GM18951 (cell line): Measurements from ENCODE around the gene POLR2H.
A peak's percentile ranks its signal among the peaks of the same experiment; 100 is the strongest.

Experiments used
- POLR2A ChIP-seq: IDR thresholded peaks from 4 replicates; pipeline ENCODE4 v1.6.1; 2011; ENCODE audit warnings: mild to moderate bottlenecking; ENCODE audit not compliant: insufficient read length, insufficient read depth; ENCODE audit errors: extremely low read depth
- in situ Hi-C: fragments of 300-500 bp; cut with MboI; formaldehyde crosslinking; loops from one replicate; pipeline ENCODE4 v1.12.0; 2022; ENCODE audit warnings: low sequenced_read_pairs, mixed read lengths, inconsistent platforms; ENCODE audit not compliant: unreplicated experiment

POLR2H gene

DNA sequence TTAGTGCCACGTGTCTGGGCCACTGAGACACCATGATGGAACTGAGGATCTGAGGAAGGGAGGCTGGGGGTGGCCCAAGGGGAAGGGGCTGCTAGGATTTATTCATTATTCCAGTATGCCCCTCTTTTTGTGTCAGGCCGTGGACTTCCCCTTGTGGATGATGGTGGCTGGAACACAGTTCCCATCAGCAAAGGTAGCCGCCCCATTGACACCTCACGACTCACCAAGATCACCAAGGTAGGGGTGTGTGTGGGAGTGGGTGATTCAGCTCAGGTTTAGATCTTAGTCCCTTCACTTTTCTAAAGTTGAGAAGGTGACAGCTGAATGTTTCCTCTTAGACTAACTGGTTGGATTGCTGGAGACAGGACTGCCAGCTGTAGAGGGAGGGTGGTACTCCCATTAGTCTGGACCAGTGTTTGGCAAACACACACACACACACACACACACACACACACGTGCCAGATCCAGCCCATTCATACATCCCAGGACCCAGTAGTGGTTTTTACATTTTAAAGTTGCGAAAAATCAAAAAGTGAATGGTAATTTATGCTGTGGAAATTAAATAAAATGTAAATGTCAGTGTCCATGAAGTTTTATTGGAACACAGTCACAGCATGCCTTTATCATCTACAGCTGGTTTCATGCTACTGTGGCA is 35.7 kb upstream of the POLR2H start:
- in situ Hi-C loops = no loop called here
- no peak for TF ChIP-seq POLR2A

DNA sequence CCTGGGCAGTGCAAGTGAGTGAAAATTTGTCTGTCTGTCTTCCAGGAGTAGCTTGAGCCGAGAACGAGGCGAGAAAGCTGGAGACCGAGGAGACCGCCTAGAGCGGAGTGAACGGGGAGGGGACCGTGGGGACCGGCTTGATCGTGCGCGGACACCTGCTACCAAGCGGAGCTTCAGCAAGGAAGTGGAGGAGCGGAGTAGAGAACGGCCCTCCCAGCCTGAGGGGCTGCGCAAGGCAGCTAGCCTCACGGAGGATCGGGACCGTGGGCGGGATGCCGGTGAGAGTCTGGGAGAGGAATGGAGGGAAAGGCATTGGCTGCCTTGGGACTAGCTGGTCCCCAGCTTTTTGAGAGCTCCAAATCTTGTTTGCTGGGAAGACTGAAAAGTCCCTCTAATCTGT is 34.3 kb upstream of the POLR2H start:
- TF ChIP-seq POLR2A = no peak
- in situ Hi-C loops = no loop called here

DNA sequence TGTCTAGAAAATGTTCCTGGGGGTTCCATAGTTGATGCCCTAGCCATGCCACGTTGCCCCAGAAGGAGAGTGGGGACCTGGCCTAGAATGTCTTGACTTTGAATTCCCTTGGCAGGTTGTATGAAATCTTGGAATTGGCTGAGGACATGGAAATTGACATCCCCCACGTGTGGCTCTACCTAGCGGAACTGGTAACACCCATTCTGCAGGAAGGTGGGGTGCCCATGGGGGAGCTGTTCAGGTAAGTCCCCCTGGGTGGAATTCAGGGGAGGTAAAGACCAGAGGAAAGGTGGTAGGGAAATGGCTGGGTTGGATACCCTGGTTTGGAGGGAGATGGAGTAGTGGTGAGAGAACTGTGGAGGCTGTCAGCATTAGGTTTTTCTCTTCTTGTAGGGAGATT is 33.0 kb upstream of the POLR2H start:
- in situ Hi-C loops = no loop called here
- TF ChIP-seq POLR2A = no peak

DNA sequence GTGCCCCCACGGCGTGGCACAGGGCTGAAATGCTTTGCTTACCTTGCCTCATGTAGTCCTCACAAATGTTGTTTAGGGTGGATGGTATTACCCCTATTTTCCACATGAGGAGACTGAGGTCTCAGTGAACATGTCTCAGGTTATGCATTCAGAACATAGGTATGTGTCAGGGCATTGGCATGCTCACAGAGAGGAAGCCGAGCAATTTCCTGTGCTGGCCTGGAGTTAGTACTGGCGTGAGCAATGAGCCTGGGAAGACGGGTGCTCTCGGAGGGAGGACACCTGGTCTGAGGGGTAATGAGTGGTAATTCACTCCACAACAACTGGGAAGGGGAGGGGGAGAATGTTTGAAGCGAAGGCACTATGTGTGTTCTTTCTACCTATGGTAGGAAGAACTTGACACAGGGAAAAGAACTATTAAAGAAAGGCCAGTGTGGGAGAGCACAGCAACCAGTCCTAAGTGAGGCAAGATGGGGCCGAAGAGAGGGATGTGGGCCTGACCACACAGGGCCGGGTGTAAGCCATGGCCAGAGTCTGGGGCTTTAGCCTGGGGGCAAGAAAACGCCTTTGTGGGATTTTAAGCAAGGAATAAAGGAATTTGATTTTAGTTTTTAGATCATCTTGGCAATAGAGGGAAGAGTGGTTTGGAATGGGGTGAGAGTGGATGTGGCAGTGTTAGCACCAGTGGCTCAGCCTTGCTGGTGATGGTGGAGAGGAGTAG is 29.0 kb upstream of the POLR2H start:
- no peak for TF ChIP-seq POLR2A
- in situ Hi-C loops = no loop called here

GRCh38 chr3:184333190-184333589 is 28.3 kb upstream of the POLR2H start:
- no peak for TF ChIP-seq POLR2A
- in situ Hi-C loops = no loop called here

DNA sequence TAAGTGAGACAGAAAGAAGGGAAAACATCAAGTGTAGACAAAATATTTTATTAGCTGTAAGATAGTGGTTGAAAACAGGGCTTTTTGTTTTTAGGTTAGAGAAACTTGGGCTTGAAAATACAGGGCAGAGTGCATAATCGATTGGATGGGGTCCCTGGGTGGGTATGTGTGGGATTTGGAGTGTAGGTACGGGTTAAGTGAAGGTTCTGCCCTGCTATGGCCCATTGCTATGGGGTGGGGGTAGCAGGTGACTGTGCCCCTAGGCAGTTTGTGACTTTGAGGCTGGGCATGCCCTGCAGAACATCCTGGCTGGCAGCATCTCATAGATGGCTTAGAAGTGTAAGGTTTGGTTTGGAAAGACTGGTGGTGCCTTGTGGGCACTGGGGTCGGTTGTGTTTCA is 27.8 kb upstream of the POLR2H start:
- no peak for TF ChIP-seq POLR2A
- in situ Hi-C loops = no loop called here

GRCh38 chr3:184334470-184335158 is 26.9 kb upstream of the POLR2H start:
- no peak for TF ChIP-seq POLR2A
- in situ Hi-C loops = no loop called here

- in situ Hi-C loops = no loop called here
Measured at GRCh38 chr3:184335291-184335660, 26.2 kb upstream of the POLR2H start.

GRCh38 chr3:184335661-184336546 is 25.6 kb upstream of the POLR2H start:
- in situ Hi-C loops = no loop called here
- TF ChIP-seq POLR2A = peak; percentile 52

More at GRCh38 chr3:184335291-184335660, 26.2 kb upstream of the POLR2H start:
- TF ChIP-seq POLR2A = no peak

GRCh38 chr3:184336547-184337398 is 24.7 kb upstream of the POLR2H start:
- in situ Hi-C loops = no loop called here
- TF ChIP-seq POLR2A = no peak

- in situ Hi-C loops = no loop called here
- TF ChIP-seq POLR2A = no peak
Measured at GRCh38 chr3:184337399-184337714, 24.2 kb upstream of the POLR2H start, which contains the start of gene FAM131A. TSS of gene FAM131A (plus strand) at chr3:184337600. CDS start at chr3:184337631, 31 bp downstream.

DNA sequence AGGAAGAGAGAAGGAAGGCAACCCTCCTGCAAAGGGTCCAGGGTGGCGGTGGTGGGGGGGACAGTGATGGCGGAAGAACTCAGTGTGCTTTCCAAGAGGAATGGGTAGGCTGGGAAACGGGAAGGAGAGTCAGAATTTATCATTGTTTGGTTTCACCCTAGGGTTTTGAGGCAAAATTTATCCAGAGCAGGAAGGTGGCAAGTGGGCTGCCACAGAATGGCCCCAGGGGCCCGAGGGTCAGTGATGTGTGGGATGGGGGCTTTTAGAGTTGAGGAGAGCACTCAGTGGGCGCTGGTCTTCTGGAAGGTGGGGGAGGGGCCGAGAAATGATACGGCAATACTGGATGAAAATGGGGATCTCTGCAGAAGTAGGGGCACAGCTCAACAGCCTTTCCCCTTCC is 23.5 kb upstream of the POLR2H start:
- TF ChIP-seq POLR2A = no peak
- in situ Hi-C loops = no loop called here
